GM19455 (cell line): ENCODE measurements around the gene GPR152.

Experiments
- ATAC-seq: cut with Tn5 transposase; IDR thresholded peaks from one replicate; pipeline ENCODE4 v1.9.1; 2021; ENCODE audit not compliant: unreplicated experiment

Gene GPR152

GRCh38 chr11:67452141-67452952 lies at the start of gene GPR152:
Gene GPR152 (minus strand): TSS chr11:67452729. CDS start chr11:67452724, 5 bp downstream.
- ATAC-seq, result no peak

GRCh38 chr11:67501854-67502253 lies 49.3 kb upstream of the GPR152 start:
- ATAC-seq, result no peak

GRCh38 chr11:67500831-67501715 lies 48.5 kb upstream of the GPR152 start:
- no peak for ATAC-seq

- no peak for ATAC-seq
Measured at GRCh38 chr11:67500484-67500821, 47.9 kb upstream of the GPR152 start.

- no peak for ATAC-seq
Measured at GRCh38 chr11:67499808-67500483, 47.4 kb upstream of the GPR152 start.

GRCh38 chr11:67498544-67498972 lies 46.0 kb upstream of the GPR152 start:
- no peak for ATAC-seq

- no peak for ATAC-seq
Measured at GRCh38 chr11:67497656-67498291, 45.2 kb upstream of the GPR152 start.

- ATAC-seq, result no peak
Measured at GRCh38 chr11:67496113-67496512, 43.6 kb upstream of the GPR152 start.

GRCh38 chr11:67495234-67496005 lies 42.9 kb upstream of the GPR152 start:
- no peak for ATAC-seq

- no peak for ATAC-seq
Measured at GRCh38 chr11:67494371-67495233, 42.1 kb upstream of the GPR152 start.

GRCh38 chr11:67493548-67494370 lies 41.2 kb upstream of the GPR152 start:
- ATAC-seq, result no peak

GRCh38 chr11:67492801-67493547 lies 40.4 kb upstream of the GPR152 start:
- no peak for ATAC-seq

- ATAC-seq, result no peak
Measured at GRCh38 chr11:67492069-67492727, 39.7 kb upstream of the GPR152 start.

- ATAC-seq, result no peak
Measured at GRCh38 chr11:67491276-67492068, 38.9 kb upstream of the GPR152 start.

GRCh38 chr11:67490727-67491065 lies 38.2 kb upstream of the GPR152 start:
- no peak for ATAC-seq

GRCh38 chr11:67489885-67490726 lies 37.6 kb upstream of the GPR152 start:
- ATAC-seq, result no peak
